DOHH2 (cell line): Measurements from ENCODE around the gene RAPGEF5.

ENCODE experiments used
- H3F3A ChIP-seq: fragments of 200-600 bp; sonication (generic), shearing (Covaris generic); 2 replicates; pipeline ENCODE4 v1.6.0; 2016; ENCODE audit warnings: antibody characterized with exemption, mild to moderate bottlenecking; ENCODE audit not compliant: control insufficient read depth, insufficient read depth
- H3K27ac ChIP-seq: fragments of 200-600 bp; sonication (generic); 2 replicates; pipeline ENCODE4 v1.5.1; 2014; ENCODE audit warnings: low read depth, mild to moderate bottlenecking, low read length, moderate library complexity
- H3K27me3 ChIP-seq: fragments of 200-600 bp; sonication (generic); 2 replicates; pipeline ENCODE4 v1.6.1; 2014; ENCODE audit warnings: mild to moderate bottlenecking, low read length, mixed read lengths; ENCODE audit not compliant: control insufficient read depth
- H3K36me3 ChIP-seq: fragments of 200-600 bp; sonication (generic); 2 replicates; pipeline ENCODE4 v1.6.1; 2014; ENCODE audit warnings: mild to moderate bottlenecking, low read length, moderate library complexity, mixed read lengths; ENCODE audit not compliant: control insufficient read depth
- H3K4me1 ChIP-seq: fragments of 200-600 bp; sonication (generic); 2 replicates; pipeline ENCODE4 v1.6.1; 2014; ENCODE audit warnings: mild to moderate bottlenecking, low read length, mixed read lengths; ENCODE audit not compliant: control insufficient read depth
- H3K4me2 ChIP-seq: fragments of 200-600 bp; sonication (generic); 2 replicates; pipeline ENCODE4 v1.6.0; 2014; ENCODE audit warnings: mild to moderate bottlenecking, low read length, moderate library complexity
- H3K4me3 ChIP-seq: fragments of 200-600 bp; sonication (generic); 2 replicates; pipeline ENCODE4 v1.5.1; 2014; ENCODE audit warnings: mild to moderate bottlenecking, low read length, mixed read lengths
- H3K79me2 ChIP-seq: fragments of 200-600 bp; sonication (generic); 2 replicates; pipeline ENCODE4 v1.6.1; 2014; ENCODE audit warnings: mild to moderate bottlenecking, low read length, mixed read lengths; ENCODE audit not compliant: control insufficient read depth
- H3K9me2 ChIP-seq: fragments of 200-600 bp; sonication (generic); replicated peaks from 2 replicates; pipeline ENCODE4 v1.6.1; 2014; ENCODE audit warnings: mild to moderate bottlenecking, low read length, mixed read lengths; ENCODE audit not compliant: control insufficient read depth
- H3K9me3 ChIP-seq: fragments of 200-600 bp; sonication (generic); 2 replicates; pipeline ENCODE4 v1.6.1; 2014; ENCODE audit warnings: antibody characterized with exemption, low read length, mixed read lengths; ENCODE audit not compliant: control insufficient read depth, insufficient read depth
- H4K20me1 ChIP-seq: fragments of 200-600 bp; sonication (generic); 2 replicates; pipeline ENCODE4 v1.6.0; 2014; ENCODE audit warnings: low read depth, mild to moderate bottlenecking, antibody characterized with exemption, low read length, moderate library complexity; ENCODE audit not compliant: control insufficient read depth, insufficient read depth
- EZH2phosphoT487 ChIP-seq: fragments of 200-600 bp; sonication (generic); IDR thresholded peaks from 2 replicates; pipeline ENCODE4 v1.6.1; 2017; ENCODE audit warnings: borderline replicate concordance, mild to moderate bottlenecking, antibody characterized with exemption, low read length, moderate library complexity, mixed read lengths
- TF ChIP-seq, protein P1 (sequence below): fragments of 200-600 bp; sonication (generic); IDR thresholded peaks from one replicate; pipeline ENCODE4 v1.5.1; 2014; ENCODE audit warnings: antibody characterized with exemption, mild to moderate bottlenecking, low read depth, low read length; ENCODE audit not compliant: poor library complexity, severe bottlenecking

The RAPGEF5 gene

DNA sequence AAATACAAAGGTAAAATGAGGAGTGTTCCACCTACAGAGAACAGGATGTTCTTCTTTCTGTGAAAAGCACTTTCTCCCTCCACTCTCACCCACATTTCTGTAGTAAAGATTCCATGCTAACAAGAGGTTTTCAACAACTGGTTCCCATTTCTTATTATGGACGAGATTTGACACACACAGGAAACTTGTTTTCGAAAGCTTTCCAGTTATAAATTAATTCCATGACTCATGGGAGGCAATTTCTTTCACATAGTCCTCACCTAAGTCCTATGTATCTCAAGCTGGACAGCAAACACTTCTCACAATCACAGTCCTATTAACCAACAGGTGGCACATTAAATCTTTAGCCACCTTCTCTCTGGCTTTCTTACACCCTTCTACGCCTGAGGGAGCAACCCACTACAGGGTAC, 24.5 kb downstream of the RAPGEF5 start:
- H3K79me2 ChIP-seq: peaks cover 100% of the 10 kb centered on the region
- peaks cover 89% of the 10 kb centered on the region for H4K20me1 ChIP-seq
- peak overlapping the region; percentile 32 for H3K27ac ChIP-seq
- TF ChIP-seq EZH2phosphoT487: no peak
- TF ChIP-seq, protein P1, sequence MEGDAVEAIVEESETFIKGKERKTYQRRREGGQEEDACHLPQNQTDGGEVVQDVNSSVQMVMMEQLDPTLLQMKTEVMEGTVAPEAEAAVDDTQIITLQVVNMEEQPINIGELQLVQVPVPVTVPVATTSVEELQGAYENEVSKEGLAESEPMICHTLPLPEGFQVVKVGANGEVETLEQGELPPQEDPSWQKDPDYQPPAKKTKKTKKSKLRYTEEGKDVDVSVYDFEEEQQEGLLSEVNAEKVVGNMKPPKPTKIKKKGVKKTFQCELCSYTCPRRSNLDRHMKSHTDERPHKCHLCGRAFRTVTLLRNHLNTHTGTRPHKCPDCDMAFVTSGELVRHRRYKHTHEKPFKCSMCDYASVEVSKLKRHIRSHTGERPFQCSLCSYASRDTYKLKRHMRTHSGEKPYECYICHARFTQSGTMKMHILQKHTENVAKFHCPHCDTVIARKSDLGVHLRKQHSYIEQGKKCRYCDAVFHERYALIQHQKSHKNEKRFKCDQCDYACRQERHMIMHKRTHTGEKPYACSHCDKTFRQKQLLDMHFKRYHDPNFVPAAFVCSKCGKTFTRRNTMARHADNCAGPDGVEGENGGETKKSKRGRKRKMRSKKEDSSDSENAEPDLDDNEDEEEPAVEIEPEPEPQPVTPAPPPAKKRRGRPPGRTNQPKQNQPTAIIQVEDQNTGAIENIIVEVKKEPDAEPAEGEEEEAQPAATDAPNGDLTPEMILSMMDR: no peak
- peak overlapping the region; percentile 49 for H3K4me2 ChIP-seq
- peaks cover 98% of the 10 kb centered on the region for H3K36me3 ChIP-seq
- H3K4me3 ChIP-seq: peak overlapping the region; percentile 2; the same call in 1 of the 2 replicates
- peaks cover 24% of the 10 kb centered on the region for H3F3A ChIP-seq
- peaks cover 100% of the 10 kb centered on the region for H3K4me1 ChIP-seq
- H3K9me3 ChIP-seq: no peaks in the 10 kb centered on the region
- H3K27me3 ChIP-seq: no peaks in the 10 kb centered on the region
- no peaks in the 10 kb centered on the region for H3K9me2 ChIP-seq

DNA sequence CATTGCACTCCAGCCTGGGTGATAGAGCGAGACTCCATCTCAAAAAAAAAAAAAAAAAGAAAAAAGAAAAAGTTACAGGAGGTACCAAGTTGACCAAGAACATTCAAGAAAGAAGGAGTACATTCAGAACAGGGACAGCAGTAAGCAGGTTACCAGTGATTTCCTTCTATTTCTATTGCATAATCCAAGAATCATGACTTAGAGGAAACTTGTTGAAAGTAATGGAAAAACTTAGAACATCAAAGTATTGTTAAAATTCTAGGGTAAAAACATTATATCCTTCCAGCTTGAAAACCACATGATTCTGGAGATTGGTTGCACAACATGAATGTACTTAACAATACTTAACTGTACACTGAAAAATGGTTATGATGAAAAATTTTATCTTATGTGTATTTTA, 25.2 kb downstream of the RAPGEF5 start:
- H3K4me3 ChIP-seq: no peak overlapping the region
- H3K79me2 ChIP-seq: peaks cover 100% of the 10 kb centered on the region
- H3F3A ChIP-seq: peaks cover 26% of the 10 kb centered on the region

DNA sequence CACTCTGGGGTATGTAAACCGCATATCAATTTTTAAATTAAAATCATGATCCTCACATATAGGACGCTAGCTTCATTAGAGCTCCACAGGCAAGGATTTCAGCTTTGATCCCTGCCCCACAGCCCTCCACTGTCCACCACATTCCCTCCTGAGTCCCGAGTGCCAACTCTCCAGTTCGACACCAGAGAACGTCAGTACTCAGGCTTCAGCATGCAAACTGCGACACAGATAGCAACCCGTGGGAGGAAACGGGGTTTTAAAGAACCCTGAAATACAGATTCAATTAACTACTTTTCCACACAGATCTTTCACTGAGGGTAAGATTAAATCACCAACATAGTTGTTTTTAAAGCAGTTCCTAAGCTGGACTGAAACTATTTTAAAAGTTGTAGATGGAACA, 26.1 kb downstream of the RAPGEF5 start:
- peaks cover 90% of the 10 kb centered on the region for H4K20me1 ChIP-seq
- peaks cover 98% of the 10 kb centered on the region for H3K36me3 ChIP-seq
- peaks cover 100% of the 10 kb centered on the region for H3K79me2 ChIP-seq
- H3K9me2 ChIP-seq: no peaks in the 10 kb centered on the region
- H3K4me2 ChIP-seq: peak overlapping the region; percentile 40
- H3K4me1 ChIP-seq: peaks cover 100% of the 10 kb centered on the region
- no peaks in the 10 kb centered on the region for H3K27me3 ChIP-seq
- TF ChIP-seq, protein P1: no peak
- TF ChIP-seq EZH2phosphoT487: no peak
- no peak overlapping the region for H3K27ac ChIP-seq
- H3F3A ChIP-seq: peaks cover 30% of the 10 kb centered on the region
- no peak overlapping the region for H3K4me3 ChIP-seq
- no peaks in the 10 kb centered on the region for H3K9me3 ChIP-seq

More for the DNA sequence above, 25.2 kb downstream of the RAPGEF5 start:
- H3K4me2 ChIP-seq: peak overlapping the region; percentile 49
- H3K9me3 ChIP-seq: no peaks in the 10 kb centered on the region
- H3K4me1 ChIP-seq: peaks cover 100% of the 10 kb centered on the region
- peaks cover 89% of the 10 kb centered on the region for H4K20me1 ChIP-seq
- TF ChIP-seq, protein P1: no peak
- no peak for TF ChIP-seq EZH2phosphoT487
- H3K27me3 ChIP-seq: no peaks in the 10 kb centered on the region
- no peaks in the 10 kb centered on the region for H3K9me2 ChIP-seq
- H3K36me3 ChIP-seq: peaks cover 98% of the 10 kb centered on the region
- H3K27ac ChIP-seq: peak overlapping the region; percentile 32; the same call in 1 of the 2 replicates
